Measurements from ENCODE around the gene RPTOR.

RPTOR gene

GRCh38 chr17:80647746-80648145, 103.1 kb downstream of the RPTOR start:
- TF ChIP-seq CTCF (IDR thresholded peaks at IDR 0.05; ENCODE audit: low read depth, low read length) (no peak), EZH2phosphoT487 (IDR thresholded peaks at IDR 0.05; ENCODE audit: low read depth) (no peak)
- Histone ChIP-seq H3K36me3 (replicated peaks; ENCODE audit: low read depth, low read length) (no peaks in the 10 kb centered on the region), H3K27me3 (ENCODE audit: low read depth, low read length) (no peaks in the 10 kb centered on the region), H4K20me1 (ENCODE audit: insufficient read depth, low read length) (peaks cover 34% of the 10 kb centered on the region), H3K9me3 (ENCODE audit: insufficient read depth, low read length) (no peaks in the 10 kb centered on the region), H3K4me3 (ENCODE audit: low read length) (no peak overlapping the region), H3K9ac (ENCODE audit: low read length) (no peak overlapping the region), H3K79me2 (ENCODE audit: low read length) (peaks cover 41% of the 10 kb centered on the region), H3K4me1 (ENCODE audit: low read length) (no peaks in the 10 kb centered on the region), H3K4me2 (ENCODE audit: low read length) (no peak overlapping the region), H3K27ac (ENCODE audit: low read length) (no peak overlapping the region), H2AFZ (ENCODE audit: low read depth, low read length) (no peak overlapping the region)

GRCh38 chr17:80649200-80649644, 104.6 kb downstream of the RPTOR start:
- peaks cover 34% of the 10 kb centered on the region for H4K20me1 ChIP-seq (ENCODE audit: insufficient read depth, low read length)
- no peak overlapping the region for H2AFZ ChIP-seq (ENCODE audit: low read depth, low read length)
- peaks cover 54% of the 10 kb centered on the region for H3K79me2 ChIP-seq (ENCODE audit: low read length)
- H3K27ac ChIP-seq (ENCODE audit: low read length) = no peak overlapping the region
- no peak overlapping the region for H3K4me3 ChIP-seq (ENCODE audit: low read length)
- H3K4me2 ChIP-seq (ENCODE audit: low read length) = no peak overlapping the region
- no peak overlapping the region for H3K9ac ChIP-seq (ENCODE audit: low read length)
- H3K9me3 ChIP-seq (ENCODE audit: insufficient read depth, low read length) = no peaks in the 10 kb centered on the region
- no peaks in the 10 kb centered on the region for H3K4me1 ChIP-seq (ENCODE audit: low read length)
- no peak for TF ChIP-seq EZH2phosphoT487 (IDR thresholded peaks at IDR 0.05; ENCODE audit: low read depth)
- TF ChIP-seq CTCF (IDR thresholded peaks at IDR 0.05; ENCODE audit: low read depth, low read length) = no peak
- no peaks in the 10 kb centered on the region for H3K36me3 ChIP-seq (replicated peaks; ENCODE audit: low read depth, low read length)
- H3K27me3 ChIP-seq (ENCODE audit: low read depth, low read length) = no peaks in the 10 kb centered on the region

GRCh38 chr17:80649672-80650330, 105.2 kb downstream of the RPTOR start:
- Histone ChIP-seq H3K27ac (ENCODE audit: low read length) (no peak overlapping the region), H3K36me3 (replicated peaks; ENCODE audit: low read depth, low read length) (no peaks in the 10 kb centered on the region), H3K9me3 (ENCODE audit: insufficient read depth, low read length) (no peaks in the 10 kb centered on the region), H2AFZ (ENCODE audit: low read depth, low read length) (no peak overlapping the region), H3K79me2 (ENCODE audit: low read length) (peaks cover 56% of the 10 kb centered on the region), H4K20me1 (ENCODE audit: insufficient read depth, low read length) (peaks cover 32% of the 10 kb centered on the region), H3K9ac (ENCODE audit: low read length) (no peak overlapping the region), H3K4me2 (ENCODE audit: low read length) (no peak overlapping the region), H3K4me3 (ENCODE audit: low read length) (no peak overlapping the region), H3K27me3 (ENCODE audit: low read depth, low read length) (no peaks in the 10 kb centered on the region), H3K4me1 (ENCODE audit: low read length) (no peaks in the 10 kb centered on the region)
- no peak for TF ChIP-seq EZH2phosphoT487 (IDR thresholded peaks at IDR 0.05; ENCODE audit: low read depth)
- peak; percentile 32 for TF ChIP-seq CTCF (IDR thresholded peaks at IDR 0.05; ENCODE audit: low read depth, low read length)

- H3K4me2 ChIP-seq (ENCODE audit: low read length) = no peak overlapping the region
These were observed 105.7 kb downstream of the RPTOR start for GRCh38 chr17:80650331-80650672.

More at GRCh38 chr17:80650331-80650672, 105.7 kb downstream of the RPTOR start:
- no peaks in the 10 kb centered on the region for H3K4me1 ChIP-seq (ENCODE audit: low read length)
- H3K36me3 ChIP-seq (replicated peaks; ENCODE audit: low read depth, low read length) = no peaks in the 10 kb centered on the region
- H3K27ac ChIP-seq (ENCODE audit: low read length) = no peak overlapping the region
- H3K27me3 ChIP-seq (ENCODE audit: low read depth, low read length) = no peaks in the 10 kb centered on the region
- H4K20me1 ChIP-seq (ENCODE audit: insufficient read depth, low read length) = peaks cover 30% of the 10 kb centered on the region
- no peak overlapping the region for H3K4me3 ChIP-seq (ENCODE audit: low read length)
- no peaks in the 10 kb centered on the region for H3K9me3 ChIP-seq (ENCODE audit: insufficient read depth, low read length)
- no peak for TF ChIP-seq EZH2phosphoT487 (IDR thresholded peaks at IDR 0.05; ENCODE audit: low read depth)
- TF ChIP-seq CTCF (IDR thresholded peaks at IDR 0.05; ENCODE audit: low read depth, low read length) = no peak
- H2AFZ ChIP-seq (ENCODE audit: low read depth, low read length) = no peak overlapping the region
- H3K79me2 ChIP-seq (ENCODE audit: low read length) = peaks cover 56% of the 10 kb centered on the region
- H3K9ac ChIP-seq (ENCODE audit: low read length) = no peak overlapping the region
